ENCODE data around the gene VASP.

The VASP gene

DNA sequence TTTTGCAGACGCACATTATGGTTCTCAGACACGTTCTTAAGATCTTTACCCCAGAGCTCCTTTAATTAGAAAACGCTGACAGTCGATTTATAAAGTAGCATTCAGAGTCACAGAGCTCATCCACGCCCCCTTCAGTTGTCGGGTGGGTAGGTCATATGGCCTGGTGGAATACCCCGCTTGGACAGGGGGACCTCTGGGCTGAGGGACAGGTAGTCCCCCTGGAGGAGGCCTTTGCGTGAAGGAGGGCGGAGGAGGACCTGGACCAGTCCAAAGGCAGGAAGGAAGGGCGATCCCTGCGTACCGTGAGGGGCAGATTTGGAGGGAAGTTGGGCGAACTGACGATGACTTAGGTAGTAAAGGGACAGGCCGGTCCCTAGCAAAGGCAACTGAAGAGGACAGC lies 20.5 kb downstream of the VASP start:
- H3K27me3 Mint-ChIP-seq = no peaks in the 10 kb centered on the region
- peaks cover 15% of the 10 kb centered on the region for H3K4me1 Mint-ChIP-seq
- no peak for ATAC-seq
- H3K4me3 Mint-ChIP-seq = no peak overlapping the region
- no peak for DNase-seq
- peaks cover 26% of the 10 kb centered on the region for H3K36me3 Mint-ChIP-seq (ENCODE audit: low read depth)
- H3K27ac Mint-ChIP-seq = peak overlapping the region; percentile 25
- peaks cover 6% of the 10 kb centered on the region for H3K9me3 Mint-ChIP-seq

DNA sequence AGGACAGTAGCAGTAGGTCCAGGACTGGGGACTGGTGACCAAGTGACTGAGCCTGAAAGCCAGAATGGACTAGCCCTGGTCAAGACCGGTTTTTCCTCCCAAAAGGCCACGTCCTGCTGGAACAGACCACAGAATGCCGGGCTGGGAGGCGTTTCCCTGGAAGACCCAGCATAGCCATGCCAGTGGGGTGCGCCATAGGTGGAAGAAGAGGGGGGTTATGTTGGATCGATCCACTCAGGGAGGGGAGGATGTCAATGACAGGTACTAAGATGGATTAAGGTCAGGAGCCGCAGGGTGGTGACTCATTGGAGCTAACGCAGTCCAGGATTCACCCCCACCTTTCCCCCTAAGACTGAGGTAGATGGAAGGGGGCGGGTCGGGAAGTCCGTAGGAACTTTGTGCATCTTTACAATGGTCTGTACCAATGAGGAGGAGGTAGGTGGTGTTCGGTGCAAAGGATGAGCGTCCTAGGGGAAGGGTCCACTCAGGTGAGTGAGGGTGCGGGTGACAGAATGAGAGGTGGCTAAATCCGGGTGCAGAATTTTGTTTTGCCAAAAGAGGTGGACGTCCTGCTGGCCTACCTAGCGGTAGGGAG lies 21.0 kb downstream of the VASP start:
- Mint-ChIP-seq H3K4me3 (no peak overlapping the region), H3K9me3 (peaks cover 6% of the 10 kb centered on the region), H3K27me3 (no peaks in the 10 kb centered on the region), H3K36me3 (ENCODE audit: low read depth) (peaks cover 23% of the 10 kb centered on the region), H3K27ac (no peak overlapping the region), H3K4me1 (peaks cover 14% of the 10 kb centered on the region)
- ATAC-seq = no peak
- DNase-seq = no peak

DNA sequence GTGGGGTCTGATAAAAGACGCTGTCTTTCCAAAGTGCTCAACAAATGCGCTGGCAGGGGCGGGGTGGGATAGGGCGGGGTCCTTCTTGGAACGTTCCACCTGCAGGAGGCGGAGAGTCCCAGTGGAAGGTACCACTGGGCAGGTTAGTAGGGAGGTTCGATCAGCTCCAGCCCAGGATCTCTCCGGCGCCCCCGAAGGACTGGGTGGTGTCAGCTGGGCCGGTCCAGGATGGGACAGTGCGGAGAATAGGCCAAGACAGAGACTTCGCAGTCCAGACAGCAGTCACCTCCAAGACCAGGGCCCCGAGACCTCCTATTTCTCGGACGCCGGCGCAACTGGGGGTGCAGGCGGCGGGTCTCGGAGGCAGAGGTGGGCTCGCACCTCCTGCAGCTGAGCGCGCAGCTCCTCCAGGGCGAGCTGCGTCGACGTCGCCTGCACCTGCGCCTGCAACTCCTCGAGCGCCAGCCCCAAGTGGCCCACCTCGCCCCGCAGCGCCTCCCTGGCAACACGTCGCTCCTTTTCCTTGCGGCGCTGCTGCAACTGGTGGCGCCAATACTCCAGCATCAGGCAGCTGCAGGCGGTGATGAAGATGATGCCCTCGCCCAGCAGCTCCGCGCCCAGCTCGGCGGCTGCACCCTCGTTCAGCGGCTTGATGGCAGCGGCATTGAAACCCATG lies 21.6 kb downstream of the VASP start:
- H3K36me3 Mint-ChIP-seq (ENCODE audit: low read depth) = peaks cover 17% of the 10 kb centered on the region
- H3K4me1 Mint-ChIP-seq = peaks cover 10% of the 10 kb centered on the region
- no peaks in the 10 kb centered on the region for H3K27me3 Mint-ChIP-seq
- H3K4me3 Mint-ChIP-seq = no peak overlapping the region
- DNase-seq = no peak
- peaks cover 6% of the 10 kb centered on the region for H3K9me3 Mint-ChIP-seq
- ATAC-seq = peak; percentile 47
- H3K27ac Mint-ChIP-seq = peak overlapping the region; percentile 39

DNA sequence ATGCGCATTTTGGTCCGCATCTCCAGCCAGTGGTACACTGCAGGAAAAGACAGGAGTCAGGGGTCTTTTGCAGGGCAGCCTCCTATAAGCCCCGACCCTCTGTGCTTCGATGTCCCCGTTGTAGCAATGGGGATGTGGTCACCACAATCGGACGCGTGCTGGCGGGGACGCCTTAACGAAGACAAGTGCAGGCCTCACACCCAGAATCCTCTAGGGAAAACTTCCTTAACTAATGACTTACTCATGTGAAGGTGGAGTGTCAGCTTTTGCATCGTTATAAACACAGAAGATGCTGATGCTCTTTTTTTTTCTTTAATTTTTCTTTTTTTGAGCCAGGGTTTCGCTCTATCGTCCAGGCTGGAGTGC lies 22.1 kb downstream of the VASP start:
- peak overlapping the region; percentile 39 for H3K27ac Mint-ChIP-seq
- H3K4me3 Mint-ChIP-seq = no peak overlapping the region
- no peak for DNase-seq
- no peaks in the 10 kb centered on the region for H3K27me3 Mint-ChIP-seq
- no peak for ATAC-seq
- peaks cover 10% of the 10 kb centered on the region for H3K4me1 Mint-ChIP-seq
- peaks cover 16% of the 10 kb centered on the region for H3K36me3 Mint-ChIP-seq (ENCODE audit: low read depth)
- peaks cover 6% of the 10 kb centered on the region for H3K9me3 Mint-ChIP-seq

DNA sequence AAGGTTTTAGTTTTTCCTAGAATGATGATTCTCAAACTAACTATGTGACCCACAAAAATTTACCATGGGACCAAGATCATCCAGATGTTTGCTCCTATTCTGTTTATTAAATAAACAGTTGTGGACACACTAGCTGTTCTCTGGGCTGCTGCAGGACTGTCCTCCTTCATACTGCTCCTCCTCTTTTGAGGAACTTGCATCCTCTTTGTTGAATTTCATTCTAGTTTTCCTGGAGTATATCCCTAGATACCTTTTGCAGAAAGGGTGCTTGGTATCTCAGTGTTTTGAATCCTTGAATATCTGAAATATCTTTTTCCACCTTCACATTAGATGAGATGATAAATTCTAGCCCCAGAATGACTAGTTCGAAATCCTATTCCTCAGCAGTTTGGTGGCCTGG lies 24.1 kb downstream of the VASP start:
- no peak overlapping the region for H3K4me3 Mint-ChIP-seq
- no peak for ATAC-seq
- no peaks in the 10 kb centered on the region for H3K27me3 Mint-ChIP-seq
- H3K4me1 Mint-ChIP-seq = peaks cover 10% of the 10 kb centered on the region
- H3K9me3 Mint-ChIP-seq = peaks cover 6% of the 10 kb centered on the region
- no peak overlapping the region for H3K27ac Mint-ChIP-seq
- peaks cover 8% of the 10 kb centered on the region for H3K36me3 Mint-ChIP-seq (ENCODE audit: low read depth)
- no peak for DNase-seq

DNA sequence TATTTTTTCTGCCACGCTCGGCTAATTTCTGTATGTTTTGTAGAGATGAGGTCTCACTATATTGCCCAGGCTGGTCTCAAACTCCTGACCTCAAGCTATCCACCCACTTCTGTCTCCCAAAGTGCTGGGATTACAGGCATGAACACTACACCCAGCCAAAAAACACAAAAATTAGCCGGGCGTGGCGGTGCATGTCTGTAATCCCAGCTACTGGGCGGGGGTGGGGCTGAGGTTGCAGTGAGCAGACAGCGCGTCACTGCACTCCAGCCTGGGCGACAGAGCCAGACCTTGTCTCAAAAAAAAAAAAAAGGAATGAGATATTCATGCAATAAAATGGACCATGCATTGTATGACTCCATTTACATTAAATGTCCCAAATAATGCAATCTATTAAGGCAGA lies 32.2 kb downstream of the VASP start:
- Mint-ChIP-seq H3K4me3 (no peak overlapping the region), H3K27ac (no peak overlapping the region), H3K4me1 (no peaks in the 10 kb centered on the region), H3K27me3 (no peaks in the 10 kb centered on the region), H3K9me3 (peaks cover 4% of the 10 kb centered on the region), H3K36me3 (ENCODE audit: low read depth) (peaks cover 8% of the 10 kb centered on the region)
- DNase-seq (no peak), ATAC-seq (no peak)

DNA sequence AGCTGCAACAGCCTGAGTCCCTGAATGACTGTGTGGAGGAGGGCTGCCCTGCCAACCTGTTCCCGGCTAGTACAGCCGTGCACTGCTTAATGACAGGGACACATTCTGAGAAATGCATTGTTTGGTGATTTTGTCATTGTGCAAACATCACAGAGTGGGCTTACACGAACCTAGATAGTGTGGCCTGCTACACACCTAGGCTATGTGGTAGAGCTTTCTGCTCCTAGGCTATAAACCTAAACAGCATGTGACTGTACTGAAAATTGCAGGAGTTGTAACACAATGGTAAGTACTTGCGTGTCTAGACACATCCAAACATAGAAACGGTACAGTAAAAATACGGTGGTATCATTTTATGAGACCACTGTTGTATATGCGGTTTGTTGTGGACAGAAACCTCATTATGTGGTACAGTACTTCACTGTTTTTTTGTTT lies 35.0 kb downstream of the VASP start:
- Mint-ChIP-seq H3K27ac (no peak overlapping the region), H3K9me3 (peaks cover 4% of the 10 kb centered on the region), H3K27me3 (no peaks in the 10 kb centered on the region), H3K4me3 (no peak overlapping the region), H3K36me3 (ENCODE audit: low read depth) (peaks cover 8% of the 10 kb centered on the region), H3K4me1 (no peaks in the 10 kb centered on the region)
- DNase-seq = no peak
- no peak for ATAC-seq

DNA sequence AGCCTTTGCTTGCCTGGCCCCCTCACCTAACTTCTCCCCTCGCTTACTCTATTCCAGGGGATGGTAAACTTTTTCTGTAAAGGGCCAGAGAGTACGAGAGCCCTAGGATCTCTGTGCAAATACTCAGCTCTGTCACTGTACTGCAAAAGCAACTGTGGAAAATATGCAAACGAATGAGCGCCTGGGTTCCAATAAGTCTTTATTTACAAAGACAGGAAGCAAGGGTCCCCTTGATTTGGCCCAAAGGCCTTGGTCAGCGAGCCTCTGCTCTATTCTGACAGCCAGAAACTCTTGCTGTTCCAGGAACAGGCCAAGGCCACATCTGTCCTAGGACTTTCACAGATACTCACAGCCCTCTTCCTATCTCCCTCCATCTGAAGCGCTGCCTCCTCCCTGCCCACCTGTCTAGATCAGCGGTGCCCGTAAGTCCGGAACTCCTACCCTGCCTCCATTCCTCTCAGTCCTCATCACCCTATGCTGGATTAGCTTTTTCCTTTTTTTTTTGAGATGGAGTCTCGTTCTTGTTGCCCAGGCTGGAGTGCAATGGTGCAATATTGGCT lies 40.0 kb downstream of the VASP start:
- DNase-seq = no peak
- Mint-ChIP-seq H3K9me3 (no peaks in the 10 kb centered on the region), H3K27me3 (no peaks in the 10 kb centered on the region), H3K27ac (no peak overlapping the region), H3K4me1 (no peaks in the 10 kb centered on the region), H3K4me3 (no peak overlapping the region), H3K36me3 (ENCODE audit: low read depth) (no peaks in the 10 kb centered on the region)
- no peak for ATAC-seq

DNA sequence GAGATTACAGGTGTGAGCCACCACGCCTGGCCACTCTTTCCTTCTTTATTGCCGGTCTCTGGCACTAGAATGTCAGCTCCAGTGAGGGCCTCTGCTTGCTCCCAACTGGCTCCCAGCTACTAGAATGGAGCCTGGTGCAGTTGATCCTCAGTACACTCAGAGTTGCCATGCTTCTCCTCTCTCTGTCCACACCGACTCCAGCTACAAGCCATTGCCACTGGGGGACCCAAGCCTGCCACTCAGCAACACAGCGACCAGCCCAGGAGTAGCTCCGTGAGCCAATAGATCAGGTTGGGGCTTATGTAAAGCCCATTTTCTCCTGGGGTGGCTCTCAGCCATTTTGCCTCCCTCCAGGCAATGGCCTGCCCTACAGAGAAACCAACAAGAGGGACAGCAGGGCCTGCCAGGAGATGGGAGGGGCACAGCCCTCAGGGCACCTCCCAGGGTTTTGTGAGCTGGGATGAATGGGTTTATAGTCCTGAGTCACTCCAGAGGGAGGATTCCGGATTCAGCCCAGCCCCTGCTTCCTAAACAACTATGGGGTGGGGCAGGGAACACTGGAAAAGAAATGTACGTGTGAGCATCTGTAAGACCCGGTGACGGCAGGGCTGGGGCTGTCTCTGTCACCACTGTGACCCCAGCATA lies 40.8 kb downstream of the VASP start:
- Mint-ChIP-seq H3K4me1 (no peaks in the 10 kb centered on the region), H3K36me3 (ENCODE audit: low read depth) (peaks cover 3% of the 10 kb centered on the region), H3K27me3 (no peaks in the 10 kb centered on the region), H3K27ac (no peak overlapping the region), H3K4me3 (no peak overlapping the region), H3K9me3 (no peaks in the 10 kb centered on the region)
- DNase-seq (no peak), ATAC-seq (no peak)

DNA sequence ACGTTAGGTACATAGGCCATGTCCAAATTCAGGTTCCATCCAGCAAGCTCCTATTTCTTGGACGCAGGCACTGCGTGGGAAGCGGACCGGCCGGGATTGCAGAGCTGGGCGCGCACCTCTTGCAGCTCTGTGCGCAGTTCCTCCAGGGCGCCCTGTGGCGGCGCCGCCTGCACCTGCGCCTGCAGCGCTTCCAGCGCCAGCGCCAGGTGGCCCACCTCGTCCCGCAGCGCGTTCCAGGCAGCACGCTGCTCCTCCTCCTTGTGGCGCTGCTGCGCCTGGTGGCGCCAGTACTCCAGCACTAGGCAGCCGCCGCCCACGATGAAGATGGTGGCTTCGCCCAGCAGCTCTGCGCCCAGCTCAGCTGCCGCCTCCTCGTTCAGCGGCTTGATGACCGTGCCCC lies 46.2 kb downstream of the VASP start:
- peaks cover 3% of the 10 kb centered on the region for H3K4me1 Mint-ChIP-seq
- peaks cover 3% of the 10 kb centered on the region for H3K36me3 Mint-ChIP-seq (ENCODE audit: low read depth)
- no peak overlapping the region for H3K27ac Mint-ChIP-seq
- DNase-seq (no peak), ATAC-seq (no peak)
- H3K9me3 Mint-ChIP-seq = no peaks in the 10 kb centered on the region
- H3K27me3 Mint-ChIP-seq = no peaks in the 10 kb centered on the region
- H3K4me3 Mint-ChIP-seq = no peak overlapping the region

DNA sequence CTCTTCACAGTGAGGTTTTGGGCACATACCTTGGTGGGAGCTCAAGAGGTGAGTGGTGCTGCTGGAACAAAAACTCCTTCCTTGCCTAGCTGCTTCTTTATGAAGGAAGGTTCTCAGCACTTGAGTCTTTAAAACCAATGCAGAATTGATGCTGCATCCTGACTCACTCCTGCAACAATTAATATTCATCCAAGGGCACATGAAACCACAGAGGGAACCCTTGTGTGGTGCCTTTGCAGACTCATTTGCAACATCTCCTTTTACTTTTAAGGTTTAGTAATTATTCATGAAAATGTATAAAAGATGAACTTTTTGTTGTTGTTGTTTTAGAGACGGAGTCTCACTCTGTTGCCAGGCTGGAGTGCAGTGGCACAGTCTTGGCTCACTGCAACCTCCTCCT lies 47.2 kb downstream of the VASP start:
- Mint-ChIP-seq H3K9me3 (no peaks in the 10 kb centered on the region), H3K36me3 (ENCODE audit: low read depth) (peaks cover 3% of the 10 kb centered on the region), H3K4me1 (peaks cover 10% of the 10 kb centered on the region), H3K27me3 (no peaks in the 10 kb centered on the region), H3K27ac (no peak overlapping the region), H3K4me3 (no peak overlapping the region)
- DNase-seq = no peak
- ATAC-seq = no peak

DNA sequence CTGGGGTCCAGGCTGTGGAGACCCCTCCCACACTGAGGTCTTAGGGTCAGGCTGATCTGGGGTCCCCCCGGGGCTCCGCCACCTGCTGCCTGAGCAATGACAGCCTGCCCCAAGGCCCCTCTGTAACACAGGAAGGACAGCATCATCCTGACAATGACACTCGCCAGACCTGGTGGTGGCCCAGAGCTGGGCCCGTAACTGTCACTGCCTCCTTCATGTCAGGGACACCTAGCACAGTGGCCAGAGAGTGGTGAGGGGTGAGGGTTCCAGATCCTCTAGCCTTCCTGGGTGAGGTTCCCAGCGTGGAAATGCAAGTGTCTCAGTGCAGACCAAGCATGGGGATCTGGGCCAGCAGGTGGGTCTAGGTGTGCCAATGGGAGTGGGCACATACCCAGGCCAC lies 49.6 kb downstream of the VASP start:
- Mint-ChIP-seq H3K4me1 (peaks cover 22% of the 10 kb centered on the region), H3K9me3 (no peaks in the 10 kb centered on the region), H3K4me3 (no peak overlapping the region), H3K27me3 (no peaks in the 10 kb centered on the region), H3K27ac (no peak overlapping the region), H3K36me3 (ENCODE audit: low read depth) (peaks cover 5% of the 10 kb centered on the region)
- DNase-seq (no peak), ATAC-seq (no peak)

DNA sequence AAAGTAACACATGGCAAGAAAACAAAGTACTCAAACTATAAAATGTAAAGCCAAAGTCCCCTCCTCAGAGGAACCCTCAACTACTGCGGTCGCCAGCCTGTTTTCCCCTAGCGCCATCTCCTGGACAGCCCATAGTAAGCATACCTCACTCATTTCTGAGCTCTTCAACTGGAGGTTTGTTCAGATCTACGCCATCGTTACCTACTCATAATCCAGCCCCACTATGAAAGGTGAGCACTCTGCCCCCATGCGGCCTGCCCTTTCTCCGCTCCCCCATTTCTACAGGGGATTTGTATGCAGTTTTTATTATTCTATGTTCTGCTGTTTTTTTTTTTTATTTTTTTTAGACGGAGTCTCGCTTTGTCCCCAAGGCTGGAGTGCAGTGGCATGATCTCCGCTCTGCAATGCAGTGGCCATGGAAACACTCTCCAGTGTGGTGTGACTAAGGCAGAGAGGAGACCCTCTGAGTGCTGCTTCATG lies 51.2 kb downstream of the VASP start:
- H3K4me3 Mint-ChIP-seq = no peak overlapping the region
- H3K4me1 Mint-ChIP-seq = peaks cover 35% of the 10 kb centered on the region
- no peak overlapping the region for H3K27ac Mint-ChIP-seq
- H3K36me3 Mint-ChIP-seq (ENCODE audit: low read depth) = peaks cover 2% of the 10 kb centered on the region
- peak; percentile 72 for DNase-seq
- H3K27me3 Mint-ChIP-seq = no peaks in the 10 kb centered on the region
- peak; percentile 96 for ATAC-seq
- no peaks in the 10 kb centered on the region for H3K9me3 Mint-ChIP-seq

DNA sequence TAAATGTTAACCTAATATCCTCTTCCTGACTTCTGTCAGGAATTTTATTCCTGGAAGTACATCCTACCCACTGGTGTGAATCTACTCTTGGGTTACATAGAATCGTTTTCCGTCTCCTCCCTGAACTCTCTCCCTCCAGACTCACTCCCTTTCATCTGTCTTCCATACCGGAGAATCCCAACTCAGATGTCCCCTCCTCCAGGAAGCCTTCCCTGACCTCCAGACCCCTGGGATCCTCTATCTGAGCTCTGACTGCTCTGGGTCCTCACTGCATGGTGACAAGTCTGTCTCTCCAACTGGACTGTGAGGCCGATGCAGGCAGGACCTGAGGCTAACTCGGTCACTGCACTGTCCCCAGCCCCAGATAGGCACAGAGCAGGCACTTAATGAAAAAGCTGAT lies 52.8 kb downstream of the VASP start:
- Mint-ChIP-seq H3K4me1 (peaks cover 43% of the 10 kb centered on the region), H3K27ac (no peak overlapping the region), H3K9me3 (no peaks in the 10 kb centered on the region), H3K27me3 (no peaks in the 10 kb centered on the region), H3K36me3 (ENCODE audit: low read depth) (peaks cover 2% of the 10 kb centered on the region), H3K4me3 (no peak overlapping the region)
- no peak for ATAC-seq
- DNase-seq = no peak

DNA sequence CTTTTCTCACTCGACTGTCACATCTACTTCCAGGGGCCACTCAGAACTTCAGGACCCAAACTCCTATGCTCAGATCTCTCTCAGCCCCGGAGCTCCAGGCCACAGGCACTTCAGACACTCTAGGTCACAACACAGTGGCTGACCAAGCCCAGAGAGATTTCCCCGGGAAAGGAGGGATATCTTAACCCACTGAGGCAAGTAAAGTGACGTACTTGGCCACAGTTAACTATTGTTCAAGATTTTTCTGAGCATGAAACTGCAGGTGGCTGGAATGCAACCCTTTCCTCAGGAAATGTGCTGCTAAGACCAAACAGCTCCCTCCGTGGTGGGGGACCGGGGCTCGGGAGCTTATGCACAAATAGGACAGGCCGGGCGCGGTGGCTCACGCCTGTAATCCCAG lies 53.4 kb downstream of the VASP start:
- H3K4me1 Mint-ChIP-seq = peaks cover 43% of the 10 kb centered on the region
- H3K27me3 Mint-ChIP-seq = no peaks in the 10 kb centered on the region
- no peaks in the 10 kb centered on the region for H3K9me3 Mint-ChIP-seq
- no peak overlapping the region for H3K4me3 Mint-ChIP-seq
- no peak for DNase-seq
- no peak for ATAC-seq
- peaks cover 2% of the 10 kb centered on the region for H3K36me3 Mint-ChIP-seq (ENCODE audit: low read depth)
- no peak overlapping the region for H3K27ac Mint-ChIP-seq
